Fibroblast of skin of left quadriceps (primary cell): ENCODE results near the gene AXIN1.
A peak's percentile ranks its signal among the peaks of the same experiment; 100 is the strongest.
"Not testable (repeated sequence)": the region's sequence is repeated elsewhere in the genome, so short reads cannot be mapped to it uniquely, and the experiment has no call there.

Source experiments
- DNase-seq, 2 experiments: peaks; one replicate each; pipeline ENCODE4 v3.0.0-alpha.2; 2013; ENCODE audit warnings: low read depth in 2 of 2

The AXIN1 gene

GRCh38 chr16:369866-370436, 17.4 kb upstream of the AXIN1 start:
- no peak for DNase-seq

- DNase-seq: no peak
These were observed 16.8 kb upstream of the AXIN1 start for GRCh38 chr16:369275-369865.

GRCh38 chr16:368388-369158, 16.1 kb upstream of the AXIN1 start:
- no peak for DNase-seq

GRCh38 chr16:367333-367903, 14.9 kb upstream of the AXIN1 start:
- DNase-seq: no peak

DNA sequence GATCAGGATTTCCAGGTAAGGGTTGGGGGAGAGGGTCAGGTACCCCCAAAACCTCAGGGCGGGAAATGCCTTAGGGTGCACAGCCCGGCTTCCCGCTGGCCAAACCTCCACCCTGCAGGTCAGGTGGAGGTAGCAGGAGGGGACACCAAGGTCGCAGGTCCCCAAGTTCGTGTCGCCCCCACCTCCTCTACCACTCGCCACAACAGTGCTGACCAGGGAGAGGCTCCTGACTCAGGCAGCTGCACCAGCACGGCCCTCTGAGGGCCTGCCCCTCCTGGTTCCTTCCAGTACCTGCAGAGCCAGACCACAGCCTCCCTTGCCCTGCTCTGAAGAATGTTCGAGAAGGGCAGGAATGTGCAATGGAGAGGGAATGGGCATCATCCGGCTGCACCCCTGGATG, 14.0 kb upstream of the AXIN1 start:
- DNase-seq: no peak

DNA sequence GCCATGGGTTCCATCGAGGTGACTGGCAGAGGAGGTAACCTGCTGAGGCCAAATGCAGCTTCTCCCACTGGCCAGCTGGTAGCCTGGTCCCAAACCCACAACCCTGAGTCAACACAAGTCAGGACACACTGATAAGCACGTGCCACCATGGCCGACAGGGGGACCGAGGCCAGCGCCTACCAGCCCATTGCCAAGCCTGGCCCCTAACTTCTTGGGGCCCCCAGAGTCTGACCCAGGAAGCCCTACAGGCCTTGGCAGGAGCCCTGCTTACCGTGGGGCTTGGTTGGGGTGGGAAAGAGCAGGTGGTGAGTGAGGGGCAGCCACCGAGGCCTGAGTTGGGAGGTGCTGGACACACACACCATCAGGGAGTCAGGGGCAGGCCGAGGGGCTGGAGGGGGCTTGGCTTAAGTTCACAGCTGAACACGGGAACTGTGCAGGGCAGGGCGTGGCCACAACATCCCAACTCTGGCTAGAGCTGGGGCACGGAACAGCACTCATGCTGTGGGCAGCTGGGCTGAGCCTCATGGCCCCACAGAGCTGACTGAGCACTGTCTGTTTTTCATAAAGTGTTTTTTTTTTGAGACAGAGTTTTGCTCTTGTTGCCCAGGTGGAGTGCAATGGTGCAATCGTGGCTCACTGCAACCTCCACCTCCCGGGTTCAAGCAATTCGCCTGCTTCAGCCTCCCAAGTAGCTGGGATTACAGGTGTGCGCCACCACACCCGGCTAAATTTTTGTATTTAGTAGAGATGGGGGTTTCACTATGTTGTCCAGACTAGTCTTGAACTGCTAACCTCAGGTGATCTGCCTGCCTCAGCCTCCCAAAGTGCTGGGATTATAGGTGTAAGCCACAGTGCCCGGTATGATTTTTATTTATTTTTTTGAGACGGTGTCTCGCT, 12.3 kb upstream of the AXIN1 start:
- DNase-seq: no peak

- no peak for DNase-seq
These were observed 11.4 kb upstream of the AXIN1 start for GRCh38 chr16:363766-364490.

DNA sequence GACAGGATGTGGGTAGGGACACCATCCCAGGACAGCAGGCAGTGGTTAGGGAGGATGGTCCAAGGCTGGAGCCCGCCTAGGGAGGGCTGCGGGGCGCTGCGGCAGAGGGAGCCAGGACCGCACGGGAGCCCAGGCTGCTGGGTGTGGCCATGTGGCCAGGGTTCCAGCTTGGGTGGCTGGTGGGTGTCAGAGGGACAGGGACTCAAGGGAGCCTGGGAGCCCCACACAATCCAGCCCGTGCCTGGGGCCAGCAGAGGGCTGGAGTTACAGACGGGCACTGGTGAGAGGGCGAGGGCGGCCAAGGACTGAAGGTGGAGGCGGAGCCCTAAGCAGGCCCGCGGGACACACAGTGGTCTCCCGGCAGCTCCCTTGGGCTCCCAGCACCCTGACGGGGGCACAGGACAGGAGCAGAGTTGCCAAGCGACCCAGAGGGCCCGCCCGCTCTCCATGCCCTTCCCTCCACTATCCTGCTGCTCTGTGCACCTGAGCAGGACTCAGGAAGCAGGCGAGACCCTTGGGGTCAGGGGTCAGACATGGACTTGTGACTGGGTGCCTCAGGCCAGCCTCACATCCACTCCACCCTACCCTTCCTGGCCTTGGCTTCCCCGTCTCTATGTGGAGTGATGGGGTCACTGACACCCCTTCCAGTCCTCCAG, 10.7 kb upstream of the AXIN1 start:
- no peak for DNase-seq

DNA sequence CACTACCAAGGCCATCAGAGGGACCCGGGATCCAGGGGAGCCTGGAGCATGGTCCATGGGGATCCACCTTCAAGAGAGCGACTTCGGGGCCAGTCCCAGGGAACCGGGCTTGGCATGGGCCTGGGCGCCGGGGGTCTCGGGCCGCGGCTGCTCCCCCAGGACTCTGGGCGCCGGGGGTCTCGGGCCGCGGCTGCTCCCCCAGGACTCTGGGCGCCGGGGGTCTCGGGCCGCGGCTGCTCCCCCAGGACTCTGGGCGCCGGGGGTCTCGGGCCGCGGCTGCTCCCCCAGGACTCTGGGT, 10.1 kb upstream of the AXIN1 start:
- DNase-seq: not testable (repeated sequence)

- DNase-seq: peak in 1 of 2 experiments; percentile 24
These were observed 9.6 kb upstream of the AXIN1 start for GRCh38 chr16:361872-362701.

DNA sequence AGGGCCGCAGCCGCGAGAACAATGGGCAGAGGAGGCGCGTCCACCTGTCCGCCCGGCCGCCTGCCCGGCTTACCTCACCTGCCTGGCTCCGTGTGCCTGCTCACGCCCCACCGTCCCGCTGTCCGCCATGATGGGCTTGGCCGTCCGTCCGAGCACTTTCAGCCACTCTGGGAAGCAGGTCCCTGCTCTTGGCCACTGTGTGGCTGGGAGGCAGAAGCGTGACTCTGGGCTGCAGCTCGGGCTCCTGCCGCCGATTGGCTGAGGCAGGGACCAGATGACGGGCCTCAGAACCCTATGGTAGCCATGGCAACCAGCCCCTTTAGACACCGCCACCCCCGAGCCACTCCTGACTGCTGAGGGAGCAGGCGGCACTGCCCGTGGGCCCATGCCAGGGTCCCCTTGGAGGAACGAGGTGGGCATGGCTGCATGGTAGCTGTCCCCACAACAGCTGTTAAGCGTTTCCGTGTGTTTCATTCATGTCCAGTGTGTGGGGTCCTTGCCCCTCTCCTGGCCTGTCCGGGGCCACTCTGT, 8.9 kb upstream of the AXIN1 start:
- no peak for DNase-seq

- DNase-seq: no peak
These were observed 8.3 kb upstream of the AXIN1 start for GRCh38 chr16:360698-361336.

GRCh38 chr16:359871-360697, 7.6 kb upstream of the AXIN1 start:
- DNase-seq: no peak

DNA sequence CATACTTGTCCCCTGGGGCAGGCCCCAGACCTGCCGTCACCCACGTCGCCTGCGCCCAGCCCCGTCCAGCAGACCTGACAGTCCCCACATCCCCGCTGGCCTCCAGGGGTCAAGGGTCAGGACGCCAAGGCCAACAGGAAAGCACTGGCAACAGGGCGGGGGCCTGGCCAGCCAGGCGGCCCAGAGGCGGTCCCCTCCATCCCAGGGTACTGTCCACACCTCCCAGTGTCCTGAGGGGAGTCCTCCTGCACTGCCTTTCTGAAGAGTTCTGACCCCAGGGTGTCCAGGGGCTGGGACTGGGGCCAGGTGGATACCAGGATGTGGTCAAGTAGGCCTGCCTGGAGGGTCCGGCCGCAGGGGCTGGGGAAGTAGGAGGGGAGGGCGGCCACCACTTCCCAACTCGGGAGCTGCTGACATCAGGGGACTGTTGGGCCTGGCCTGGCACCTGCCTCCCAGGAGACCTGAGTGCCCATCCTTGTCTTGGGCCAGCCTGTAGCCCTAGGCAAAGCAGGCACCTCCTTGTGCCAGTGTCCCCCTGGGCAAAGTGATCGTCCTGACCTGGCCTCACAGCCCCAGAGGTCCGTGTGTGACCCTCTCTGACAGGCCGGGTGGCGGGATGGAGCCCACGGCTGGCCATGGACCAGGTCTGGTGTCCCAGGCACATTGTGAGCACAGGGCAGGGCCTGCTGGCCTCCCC, 6.7 kb upstream of the AXIN1 start:
- DNase-seq: no peak

GRCh38 chr16:356741-357140, 4.2 kb upstream of the AXIN1 start:
- no peak for DNase-seq

GRCh38 chr16:354971-355461, 2.5 kb upstream of the AXIN1 start:
- DNase-seq: no peak

GRCh38 chr16:354291-354881, 1.9 kb upstream of the AXIN1 start:
- no peak for DNase-seq
